H7 (cell line): ENCODE results near the gene FOXD1. TPM values are rescaled to one million over a fixed set of nuclear protein-coding genes. Genes with fewer than 3 reads are reported as not detected.

Experiments used
- DNase-seq: peaks from one replicate; pipeline ENCODE4 v3.0.0; 2012
- H3K27me3 ChIP-seq: 2 replicates; pipeline ENCODE4 v1.6.0; 2011; ENCODE audit warnings: mild to moderate bottlenecking, low read length; ENCODE audit not compliant: control insufficient read depth, insufficient read depth
- H3K36me3 ChIP-seq: replicated peaks from 2 replicates; pipeline ENCODE4 v1.5.1; 2011; ENCODE audit warnings: low read length; ENCODE audit not compliant: control insufficient read depth, insufficient read depth
- H3K4me3 ChIP-seq: 2 replicates; pipeline ENCODE4 v1.5.1; 2011; ENCODE audit warnings: low read depth, mild to moderate bottlenecking, control low read depth, low read length, moderate library complexity; ENCODE audit not compliant: insufficient read depth
- total RNA-seq: library from RNA; depleted of rRNA; stranded (reverse); fragments of >200 nt; shearing (Covaris generic); gene quantifications from 2 replicates; pipeline ENCODE4 v1.2.3, GENCODE V29; 2014

FOXD1 gene
- total RNA-seq, 1 experiment from 2014 or later, result 2.6 TPM

DNA sequence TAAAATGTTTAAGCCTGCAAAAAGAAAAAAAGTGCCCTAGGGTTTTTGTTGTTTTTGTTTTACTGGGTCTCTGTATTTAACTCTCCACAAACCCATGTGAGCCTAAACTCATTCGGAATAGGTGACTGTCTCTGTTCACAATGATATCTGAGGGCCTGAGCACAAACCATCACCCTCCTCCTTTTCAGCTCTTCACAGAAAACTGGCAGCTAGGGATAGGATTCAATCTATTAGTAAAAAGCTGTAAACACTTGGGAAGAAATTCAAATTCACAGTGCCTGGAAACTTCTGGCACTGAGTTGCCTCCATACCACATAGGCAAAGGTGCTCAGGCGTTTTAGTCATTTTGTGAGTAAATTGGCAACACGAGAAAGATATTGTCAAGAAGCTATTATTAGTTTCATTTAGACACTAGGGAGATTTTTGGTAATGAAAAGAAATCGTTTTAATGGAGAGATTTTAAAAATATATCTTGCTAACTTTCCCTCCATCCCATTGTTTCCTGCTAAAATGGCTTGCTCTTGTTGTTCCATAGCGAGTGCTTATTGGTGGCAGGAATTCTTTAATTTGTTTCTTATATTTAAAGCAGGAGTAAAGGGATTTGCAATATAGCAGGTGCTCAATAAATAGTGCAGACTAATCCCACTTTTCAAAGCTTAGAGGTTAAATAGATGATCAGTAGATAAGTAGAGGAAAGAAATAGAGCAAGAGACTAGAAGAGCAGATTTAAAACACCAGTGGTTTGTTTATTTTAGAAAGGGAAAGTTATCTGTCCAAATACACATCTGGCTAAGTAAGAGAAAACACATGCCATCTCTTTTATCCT is 9.7 kb downstream of the FOXD1 start:
- Histone ChIP-seq H3K27me3 (peaks cover 98% of the 10 kb centered on the region), H3K4me3 (no peak overlapping the region), H3K36me3 (no peaks in the 10 kb centered on the region)

DNA sequence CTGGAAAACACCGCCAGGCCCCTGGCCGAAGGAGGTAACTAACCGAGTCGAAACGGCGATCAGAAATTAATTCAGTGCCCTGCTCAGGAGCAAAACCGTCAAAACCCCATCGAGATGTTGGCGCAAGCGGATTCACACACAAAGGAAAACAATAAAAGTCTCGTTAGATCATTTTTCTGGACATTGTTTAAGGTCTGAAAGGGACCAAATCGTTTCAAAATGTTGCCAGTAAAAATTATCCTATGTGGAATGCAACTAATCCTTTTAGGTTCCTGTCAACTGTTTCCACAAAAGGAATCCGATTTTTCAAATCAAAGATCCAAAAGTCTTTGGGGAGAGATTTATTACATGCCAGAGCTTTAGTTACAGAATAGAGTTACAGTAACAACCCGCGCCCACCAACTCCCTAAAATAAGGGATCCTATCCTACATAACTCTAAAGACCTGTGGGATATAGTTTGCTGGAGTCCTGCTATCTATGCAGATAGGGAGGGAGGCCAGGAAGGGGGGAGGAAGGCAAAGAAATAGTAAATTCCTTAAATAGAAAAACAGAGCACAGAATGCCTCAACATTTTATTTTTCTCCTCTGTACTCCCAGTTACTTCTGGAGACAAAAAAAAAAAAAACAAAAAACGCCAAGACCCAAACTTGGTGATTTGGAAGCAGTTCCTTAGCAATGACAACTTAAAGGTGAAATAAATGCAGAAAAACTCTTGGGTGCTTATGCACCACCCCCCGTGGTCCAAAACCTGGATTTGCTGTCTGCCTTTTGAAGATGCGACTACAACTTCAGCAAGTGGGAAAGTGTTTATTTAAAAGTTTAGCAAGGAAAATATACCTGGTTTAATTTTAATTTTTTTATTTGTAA is 10.6 kb downstream of the FOXD1 start:
- H3K4me3 ChIP-seq, result peak overlapping the region; percentile 41
- no peak for DNase-seq
- no peaks in the 10 kb centered on the region for H3K36me3 ChIP-seq
- peaks cover 95% of the 10 kb centered on the region for H3K27me3 ChIP-seq

More for the DNA sequence above, 9.7 kb downstream of the FOXD1 start:
- no peak for DNase-seq

DNA sequence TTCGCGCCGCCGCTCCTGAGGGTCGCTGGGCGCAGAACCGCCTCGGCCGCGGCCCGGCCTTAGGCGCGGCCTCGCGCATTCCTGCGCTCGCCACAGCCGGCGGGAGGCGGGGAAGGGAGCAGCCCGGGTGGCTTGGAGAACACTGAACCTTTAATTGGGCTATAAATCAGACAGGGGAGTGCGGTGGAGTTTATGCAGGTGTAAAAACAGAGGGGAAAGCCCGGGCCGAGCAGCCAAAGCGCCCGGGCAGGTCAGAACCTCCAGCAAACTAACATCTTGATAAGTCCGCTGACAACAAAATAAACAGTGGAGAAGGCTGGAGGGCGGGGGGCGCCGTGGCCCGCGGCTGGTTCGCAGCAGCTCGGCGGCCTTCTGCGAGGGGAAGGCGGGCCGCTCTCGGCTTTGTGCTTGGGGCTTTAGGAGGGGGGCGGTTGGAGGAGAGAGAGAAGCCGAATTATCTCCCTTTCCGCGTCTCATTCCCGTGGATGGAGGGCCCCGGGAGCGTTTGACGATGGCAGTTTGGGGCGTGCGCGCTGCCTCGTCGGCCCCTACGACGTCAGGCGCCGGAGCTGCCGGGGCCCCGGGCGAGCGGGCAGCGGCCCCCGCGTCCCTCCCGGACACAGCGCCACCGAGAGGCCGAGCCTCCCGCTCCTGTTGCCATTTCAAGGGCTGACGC is 11.3 kb downstream of the FOXD1 start:
- Histone ChIP-seq H3K27me3 (peaks cover 87% of the 10 kb centered on the region), H3K4me3 (peak overlapping the region; percentile 41), H3K36me3 (no peaks in the 10 kb centered on the region)
- DNase-seq, result peak; percentile 93

DNA sequence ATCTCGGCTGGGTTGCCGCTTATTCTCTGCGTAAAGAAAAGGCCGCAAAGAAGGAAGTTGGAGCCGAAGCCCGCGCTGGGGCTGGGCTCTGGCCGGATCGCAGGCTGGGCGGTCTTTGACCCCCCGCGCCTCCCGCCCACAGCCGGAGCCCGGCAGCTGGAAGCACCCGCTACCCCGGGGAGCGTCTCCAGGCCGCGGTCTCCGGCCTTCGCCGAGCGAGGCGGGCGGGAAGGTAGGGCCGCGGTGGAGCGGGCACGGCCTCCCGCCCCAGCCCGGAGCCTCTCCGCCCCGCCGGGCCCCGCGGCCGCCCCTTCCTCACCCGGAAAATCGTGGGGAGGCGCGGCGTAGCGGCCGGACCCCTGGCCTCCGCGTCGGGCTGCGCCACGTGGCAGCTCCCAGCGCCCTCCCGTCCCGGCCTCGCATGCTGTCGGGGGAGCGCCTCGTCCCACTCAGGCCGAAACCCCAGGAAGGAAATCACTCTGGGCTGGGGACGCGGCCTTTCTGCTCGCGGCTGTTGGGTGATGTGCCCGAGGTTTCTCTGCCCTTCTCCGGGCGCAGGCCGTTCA is 12.0 kb downstream of the FOXD1 start:
- Histone ChIP-seq H3K27me3 (peaks cover 81% of the 10 kb centered on the region), H3K36me3 (no peaks in the 10 kb centered on the region), H3K4me3 (peak overlapping the region; percentile 41)
- DNase-seq, result peak; percentile 88

DNA sequence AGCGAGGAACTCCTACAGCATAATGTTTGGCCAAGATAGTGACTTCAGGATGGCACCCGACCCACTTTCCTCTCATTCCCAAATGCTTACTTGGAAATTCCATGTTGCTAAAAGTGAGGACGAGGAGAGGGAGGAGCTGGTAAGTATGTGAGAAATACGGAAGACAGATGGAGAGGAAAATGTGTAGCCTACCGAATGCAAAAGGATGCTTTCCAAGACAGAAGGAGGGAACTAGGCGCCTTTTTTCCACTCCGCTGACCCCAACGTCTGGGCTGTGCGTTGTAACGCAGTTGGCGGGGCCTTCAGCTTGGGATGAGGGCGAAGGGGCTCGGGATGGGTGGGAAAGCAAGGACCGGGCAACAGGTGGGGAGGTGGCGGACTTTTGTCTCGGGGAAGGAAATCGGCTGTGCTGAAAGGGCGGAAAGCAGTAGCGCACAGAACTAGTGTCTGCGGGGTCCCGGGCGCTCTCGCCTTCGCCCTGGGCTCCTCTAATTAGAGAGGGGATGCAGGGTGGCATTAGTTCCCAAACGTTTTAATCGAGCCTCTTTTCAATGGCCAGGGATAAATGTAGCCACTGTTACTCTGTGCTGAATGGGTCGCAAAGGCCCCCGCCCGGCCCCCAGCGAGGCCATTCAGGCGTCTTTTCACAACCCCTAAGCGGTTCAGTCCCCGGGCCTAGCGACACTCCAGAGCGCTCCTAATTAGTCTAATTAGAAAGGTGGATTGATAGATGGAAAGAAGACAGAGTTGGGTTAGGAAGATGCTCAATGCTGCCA is 12.6 kb downstream of the FOXD1 start:
- peak; percentile 70 for DNase-seq
- Histone ChIP-seq H3K27me3 (peaks cover 74% of the 10 kb centered on the region), H3K36me3 (no peaks in the 10 kb centered on the region), H3K4me3 (peak overlapping the region; percentile 41)

DNA sequence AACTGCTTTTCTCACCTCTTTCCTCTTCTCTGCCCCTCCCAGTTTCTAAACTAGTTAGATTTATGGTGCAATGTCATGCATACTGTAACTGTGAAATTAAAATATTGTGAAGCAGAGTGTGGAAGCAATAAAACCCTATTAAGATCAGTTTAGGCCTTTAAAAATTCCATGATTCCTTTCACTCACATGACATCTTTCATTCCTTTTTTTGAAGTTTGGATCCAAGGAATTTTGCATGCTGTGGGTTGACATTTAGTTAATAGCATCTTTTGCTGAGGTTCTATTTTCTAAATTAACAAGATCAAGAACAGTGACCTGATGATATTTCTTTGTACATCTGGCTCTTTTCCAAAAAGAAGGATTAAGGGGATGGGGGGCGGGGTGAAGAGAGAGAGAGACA is 13.7 kb downstream of the FOXD1 start:
- Histone ChIP-seq H3K27me3 (peaks cover 65% of the 10 kb centered on the region), H3K4me3 (no peak overlapping the region), H3K36me3 (no peaks in the 10 kb centered on the region)
- no peak for DNase-seq

DNA sequence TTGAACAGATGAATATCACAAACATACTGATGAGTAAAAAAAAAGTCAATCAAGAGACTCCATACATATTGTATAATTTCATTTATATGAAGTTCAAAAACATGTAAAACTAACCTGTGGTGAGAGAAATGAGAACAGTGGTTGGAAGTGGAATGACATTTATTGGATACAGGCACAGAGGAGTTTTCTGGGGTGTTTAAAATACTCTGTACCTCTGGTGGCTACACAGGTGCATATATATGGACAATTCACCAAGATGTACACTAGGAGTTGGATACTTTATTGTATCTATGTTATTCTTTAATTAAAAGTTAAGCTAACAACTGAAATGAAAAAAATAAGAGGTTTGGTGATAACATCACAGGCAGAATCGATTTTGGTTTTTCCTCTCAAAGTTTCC is 14.1 kb downstream of the FOXD1 start:
- Histone ChIP-seq H3K4me3 (no peak overlapping the region), H3K36me3 (no peaks in the 10 kb centered on the region), H3K27me3 (peaks cover 61% of the 10 kb centered on the region)
- DNase-seq, result no peak

DNA sequence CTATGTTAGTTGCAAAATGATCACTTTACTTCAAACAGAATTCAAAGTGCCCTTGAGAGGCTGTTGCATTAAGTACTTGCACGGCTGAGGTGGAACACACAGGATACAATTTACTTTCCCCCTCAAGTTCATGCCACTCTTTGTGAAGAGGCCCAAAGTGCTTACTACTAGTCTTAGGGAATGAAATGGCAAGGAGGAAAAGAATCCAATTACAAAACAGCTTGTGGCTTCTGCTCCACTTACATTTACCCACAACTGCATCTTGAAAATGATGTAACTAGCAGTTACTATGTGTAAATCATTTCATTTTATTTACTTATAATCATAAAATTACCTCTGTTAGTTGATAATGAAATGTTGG is 14.6 kb downstream of the FOXD1 start:
- DNase-seq, result no peak
- Histone ChIP-seq H3K27me3 (peaks cover 56% of the 10 kb centered on the region), H3K4me3 (no peak overlapping the region), H3K36me3 (no peaks in the 10 kb centered on the region)

DNA sequence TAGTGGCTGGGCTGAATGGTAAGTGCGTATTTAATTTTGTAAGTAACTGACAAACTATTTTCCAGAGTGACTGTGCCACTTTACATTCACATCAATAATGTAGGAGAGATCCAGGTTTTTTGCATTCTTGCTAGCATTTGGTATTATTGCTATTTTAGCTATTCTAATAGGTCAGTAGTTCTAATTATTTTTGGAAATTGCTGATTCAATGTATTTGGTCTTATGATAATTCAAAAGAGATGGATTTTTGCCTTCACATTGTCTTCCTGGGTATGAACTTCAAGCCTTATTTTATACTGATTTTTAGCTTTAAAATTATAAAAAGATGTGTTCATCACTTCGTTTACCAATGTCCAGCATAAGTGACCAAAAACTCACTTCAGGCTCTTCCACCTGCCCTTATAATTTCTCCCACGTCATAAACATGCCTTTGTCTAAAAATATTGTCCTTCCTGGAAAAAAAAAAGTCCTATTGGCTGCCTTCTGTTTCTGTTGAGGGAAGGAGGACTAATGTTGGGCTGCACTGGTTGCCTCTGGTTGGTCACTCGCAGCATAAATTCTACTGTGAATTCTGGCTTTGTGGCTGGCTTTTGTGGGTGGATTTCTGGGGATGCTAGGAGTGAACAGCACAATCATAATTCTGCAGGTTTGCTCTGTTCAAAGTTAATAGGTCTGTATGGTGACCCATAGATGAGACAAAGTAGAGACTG is 15.2 kb downstream of the FOXD1 start:
- Histone ChIP-seq H3K4me3 (no peak overlapping the region), H3K27me3 (peaks cover 53% of the 10 kb centered on the region), H3K36me3 (no peaks in the 10 kb centered on the region)
- no peak for DNase-seq

DNA sequence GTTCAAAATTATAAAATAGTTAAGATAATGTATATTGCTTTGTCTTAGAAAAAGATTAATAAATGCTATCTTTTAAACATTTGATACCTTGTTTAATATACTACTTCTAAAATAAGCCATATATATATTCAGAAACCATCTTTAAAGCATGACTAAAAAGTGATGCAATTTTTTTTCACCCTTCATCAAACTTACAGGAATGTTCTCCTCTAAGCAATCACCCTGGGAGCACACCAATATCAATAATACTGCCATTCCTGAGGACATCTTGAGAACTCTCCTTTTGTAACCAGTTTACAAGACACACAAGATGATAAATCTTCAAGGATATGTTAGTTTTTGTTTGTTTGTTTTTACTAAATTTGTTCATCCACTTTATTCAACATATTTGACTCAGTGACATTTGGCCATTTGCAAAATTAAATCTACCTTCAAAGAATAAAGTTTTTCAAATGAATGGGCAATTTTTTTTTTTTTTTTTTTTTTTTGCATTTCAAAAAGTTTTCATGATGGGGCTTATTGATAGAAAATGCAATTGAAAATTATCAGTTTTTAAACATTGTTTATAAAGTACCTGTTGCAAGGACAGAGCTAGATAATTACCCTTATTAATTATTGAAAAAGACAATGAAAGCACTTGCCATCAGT is 17.2 kb downstream of the FOXD1 start:
- no peak for DNase-seq
- no peaks in the 10 kb centered on the region for H3K36me3 ChIP-seq
- no peak overlapping the region for H3K4me3 ChIP-seq
- H3K27me3 ChIP-seq, result peaks cover 32% of the 10 kb centered on the region

DNA sequence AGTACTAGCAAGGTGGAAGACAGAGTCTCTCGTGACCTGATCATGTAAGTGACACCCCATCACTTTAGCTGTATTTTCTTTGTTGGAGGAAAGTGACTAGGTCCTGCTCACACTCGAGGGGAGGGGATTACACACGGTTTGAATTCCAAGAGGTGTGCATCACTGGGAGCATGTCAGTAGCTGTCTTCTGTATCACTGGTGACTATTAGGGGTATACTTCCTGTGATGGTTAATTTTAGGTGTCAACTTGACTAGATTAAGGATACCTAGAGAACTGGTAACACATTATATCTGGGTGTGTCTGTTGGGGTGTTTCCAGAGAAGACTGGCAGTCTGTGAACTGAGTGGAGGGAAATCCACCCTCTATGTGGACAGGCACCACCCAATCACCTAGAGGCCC is 22.5 kb downstream of the FOXD1 start:
- no peak overlapping the region for H3K4me3 ChIP-seq
- H3K36me3 ChIP-seq, result no peaks in the 10 kb centered on the region
- no peak for DNase-seq
- peaks cover 17% of the 10 kb centered on the region for H3K27me3 ChIP-seq

DNA sequence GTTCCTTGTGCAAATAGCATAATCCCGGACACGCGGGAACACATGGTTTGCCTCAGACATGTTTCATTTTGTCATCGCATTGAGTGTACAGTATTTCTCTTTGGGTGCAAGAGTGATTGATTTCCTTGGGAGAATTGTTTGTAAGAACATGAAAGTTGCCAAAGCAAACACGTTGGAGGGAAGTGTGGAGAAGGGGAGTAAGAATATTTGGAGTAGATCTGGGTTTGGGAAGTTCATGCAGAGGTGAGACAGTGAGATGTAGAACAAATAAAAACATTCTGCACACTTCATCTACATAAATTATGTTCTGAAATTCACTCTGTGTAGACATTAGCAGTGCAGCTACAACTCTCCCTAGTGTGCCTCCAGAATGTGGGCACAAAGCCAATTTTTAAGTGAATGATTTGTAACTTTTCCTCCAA is 24.0 kb downstream of the FOXD1 start:
- H3K4me3 ChIP-seq, result no peak overlapping the region
- no peak for DNase-seq
- H3K36me3 ChIP-seq, result no peaks in the 10 kb centered on the region
- peaks cover 30% of the 10 kb centered on the region for H3K27me3 ChIP-seq

DNA sequence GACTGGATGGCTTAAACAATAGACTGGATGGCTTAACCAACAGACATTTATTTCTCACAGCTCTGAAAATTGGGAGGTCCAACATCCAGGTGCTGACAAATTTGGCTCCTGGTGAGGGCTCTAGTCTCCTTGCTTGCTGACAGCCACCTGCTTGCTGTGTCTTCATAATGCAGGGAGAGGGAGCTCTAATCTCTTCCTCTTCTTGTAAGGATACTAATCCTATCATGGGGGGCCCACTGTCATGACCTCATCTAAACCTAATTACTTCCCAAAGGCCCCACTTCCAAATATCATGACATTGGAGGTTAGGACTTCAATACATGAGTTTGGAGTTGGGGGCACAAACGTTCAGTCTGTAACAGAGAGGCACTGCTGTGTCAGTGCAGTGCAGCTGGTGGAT is 26.4 kb downstream of the FOXD1 start:
- H3K4me3 ChIP-seq, result no peak overlapping the region
- H3K36me3 ChIP-seq, result no peaks in the 10 kb centered on the region
- peak; percentile 48 for DNase-seq
- peaks cover 51% of the 10 kb centered on the region for H3K27me3 ChIP-seq
